Natural killer cell (primary cell): Measurements from ENCODE around the gene LATS1. TPM values are rescaled to one million over a fixed set of nuclear protein-coding genes. Genes with fewer than 3 reads are reported as not detected.

Experiments used
- ATAC-seq, 3 donors: fragments of 150-1000 bp in 2 of 3; fragments of 200-7000 bp in 1 of 3; cut with Tn5 transposase; 1 replicate in 1 of 3; 2 replicates in 2 of 3; pipeline ENCODE4 v1.10.0; 2021; ENCODE audit warnings: mild to moderate bottlenecking in 2 of 3, moderate library complexity in 2 of 3
- DNase-seq, 2 donors: peaks; one replicate each; pipeline versions ENCODE4 v3.0.0 to v3.0.0-alpha.2; 2013 to 2021; ENCODE audit warnings: mixed read lengths in 1 of 2
- H3K27ac ChIP-seq: one replicate; pipeline ENCODE4 v1.5.1; 2013; ENCODE audit warnings: mild to moderate bottlenecking, low read length
- H3K27me3 ChIP-seq: one replicate; pipeline ENCODE4 v1.6.1; 2013; ENCODE audit warnings: low read length; ENCODE audit not compliant: control insufficient read depth, insufficient read depth
- H3K36me3 ChIP-seq: one replicate; pipeline ENCODE4 v1.6.1; 2013; ENCODE audit warnings: low read length; ENCODE audit not compliant: control insufficient read depth, insufficient read depth
- H3K4me1 ChIP-seq: one replicate; pipeline ENCODE4 v1.6.1; 2013; ENCODE audit warnings: low read length; ENCODE audit not compliant: control insufficient read depth, insufficient read depth
- H3K4me3 ChIP-seq: one replicate; pipeline ENCODE4 v1.5.1; 2013; ENCODE audit warnings: low read length
- H3K9me3 ChIP-seq: one replicate; pipeline ENCODE4 v1.6.1; 2013; ENCODE audit warnings: low read length; ENCODE audit not compliant: control insufficient read depth, insufficient read depth
- H3K27ac Mint-ChIP-seq, 2 donors: one replicate each; pipeline ENCODE4 v1.8.0; 2022; ENCODE audit warnings: mild to moderate bottlenecking in 2 of 2, mixed read lengths in 2 of 2, moderate library complexity in 1 of 2
- H3K27me3 Mint-ChIP-seq, 2 donors: one replicate each; pipeline ENCODE4 v1.8.0; 2022; ENCODE audit warnings: low read depth in 2 of 2, mixed read lengths in 2 of 2
- H3K36me3 Mint-ChIP-seq: one replicate; pipeline ENCODE4 v1.8.0; 2022; ENCODE audit warnings: mixed read lengths
- H3K4me1 Mint-ChIP-seq, 2 donors: one replicate each; pipeline ENCODE4 v1.8.0; 2022; ENCODE audit warnings: mixed read lengths in 2 of 2
- H3K4me3 Mint-ChIP-seq: one replicate; pipeline ENCODE4 v1.8.0; 2022; ENCODE audit warnings: mild to moderate bottlenecking, moderate library complexity, mixed read lengths
- H3K9me3 Mint-ChIP-seq, 2 donors: one replicate each; pipeline ENCODE4 v1.8.0; 2022; ENCODE audit warnings: mixed read lengths in 2 of 2
- CTCF ChIP-seq: fragments of 200-600 bp; IDR thresholded peaks from one replicate; pipeline ENCODE4 v1.8.0; 2022; ENCODE audit warnings: antibody characterized with exemption
- whole genome bisulfite sequencing: methylation state at CpG from one replicate; pipeline ENCODE4 v1.1.7; 2013; ENCODE audit warnings: missing lambda C conversion rate; ENCODE audit not compliant: insufficient coverage; 5-methylcytosine and 5-hydroxymethylcytosine counted together
- intact Hi-C: fragments of 100-400 bp; cut with micrococcal nuclease; formaldehyde crosslinking; loops from one replicate; pipeline ENCODE4 v1.14.2; 2022
- total RNA-seq, 4 donors: library from RNA; stranded (reverse); fragments of 120-200 nt in 1 of 4; gene quantifications; one replicate each; pipeline versions ENCODE4 v1.2.3 to v1.2.4, GENCODE V29; 2013 to 2022

Gene LATS1
- total RNA-seq, 3 donors from 2014 or later (not counting 1 experiment from before 2014, with no cell fraction given) = 37.9 to 52.5 (median 49.4) TPM

GRCh38 chr6:149725785-149726184 is 7.9 kb upstream of the LATS1 start:
- H3K4me3 Mint-ChIP-seq = no peak overlapping the region
- Histone ChIP-seq H3K9me3 (no peaks in the 10 kb centered on the region), H3K4me1 (no peaks in the 10 kb centered on the region), H3K4me3 (no peak overlapping the region), H3K27me3 (no peaks in the 10 kb centered on the region), H3K27ac (no peak overlapping the region), H3K36me3 (peaks cover 35% of the 10 kb centered on the region)
- peaks cover 7% of the 10 kb centered on the region for H3K36me3 Mint-ChIP-seq
- intact Hi-C loops = no loop called here
- DNase-seq (no peak), ATAC-seq (no peak)
- no peaks in the 10 kb centered on the region for H3K27me3 Mint-ChIP-seq
- peaks cover 18% of the 10 kb centered on the region in 2 donors for H3K4me1 Mint-ChIP-seq
- 89% methylated on average over 3 of the region's 3 CpGs for WGBS
- H3K27ac Mint-ChIP-seq = no peak overlapping the region
- no peaks in the 10 kb centered on the region for H3K9me3 Mint-ChIP-seq
- TF ChIP-seq CTCF = no peak

GRCh38 chr6:149723771-149724417 is 6.0 kb upstream of the LATS1 start:
- Histone ChIP-seq H3K27ac (no peak overlapping the region), H3K4me3 (no peak overlapping the region), H3K9me3 (no peaks in the 10 kb centered on the region), H3K4me1 (peaks cover 1% of the 10 kb centered on the region), H3K27me3 (no peaks in the 10 kb centered on the region), H3K36me3 (peaks cover 17% of the 10 kb centered on the region)
- Mint-ChIP-seq H3K4me3 (no peak overlapping the region), H3K36me3 (peaks cover 7% of the 10 kb centered on the region), H3K4me1 (peaks cover 16 to 17% of the 10 kb centered on the region in 2 donors), H3K9me3 (no peaks in the 10 kb centered on the region), H3K27ac (peak overlapping the region in 1 of 2 donors; percentile 19), H3K27me3 (no peaks in the 10 kb centered on the region)
- ATAC-seq (peak; percentile 80 to 95 (median 87)), DNase-seq (peak in 1 of 2 donors; percentile 72)
- peak; percentile 55 for TF ChIP-seq CTCF
- WGBS = 84% methylated on average over 9 of the region's 10 CpGs
- intact Hi-C loops = no loop called here

GRCh38 chr6:149723262-149723661 is 5.4 kb upstream of the LATS1 start:
- Histone ChIP-seq H3K4me1 (peaks cover 4% of the 10 kb centered on the region), H3K4me3 (no peak overlapping the region), H3K9me3 (no peaks in the 10 kb centered on the region), H3K27me3 (no peaks in the 10 kb centered on the region), H3K36me3 (peaks cover 17% of the 10 kb centered on the region), H3K27ac (no peak overlapping the region)
- H3K4me1 Mint-ChIP-seq = peaks cover 12 to 16% of the 10 kb centered on the region in 2 donors
- no peaks in the 10 kb centered on the region for H3K9me3 Mint-ChIP-seq
- H3K27me3 Mint-ChIP-seq = no peaks in the 10 kb centered on the region
- intact Hi-C loops = no loop called here
- no peak overlapping the region for H3K27ac Mint-ChIP-seq
- 95% methylated on average over 3 of the region's 4 CpGs for WGBS
- no peak for TF ChIP-seq CTCF
- DNase-seq (no peak), ATAC-seq (no peak)
- H3K36me3 Mint-ChIP-seq = peaks cover 7% of the 10 kb centered on the region
- no peak overlapping the region for H3K4me3 Mint-ChIP-seq

GRCh38 chr6:149719531-149719930 is 1.6 kb upstream of the LATS1 start:
- no peak overlapping the region for H3K4me3 ChIP-seq
- peaks cover 11% of the 10 kb centered on the region for H3K4me1 ChIP-seq
- intact Hi-C loops = loop anchor here (5.0 kb wide), 1 partner anchor 152 kb away; the partner anchor contains the start of gene GINM1
- Mint-ChIP-seq H3K36me3 (no peaks in the 10 kb centered on the region), H3K9me3 (no peaks in the 10 kb centered on the region), H3K27ac (peak overlapping the region; percentile 10 to 33), H3K4me1 (peaks cover 30% of the 10 kb centered on the region in 2 donors), H3K4me3 (peak overlapping the region; percentile 38), H3K27me3 (no peaks in the 10 kb centered on the region)
- DNase-seq = no peak
- H3K36me3 ChIP-seq = no peaks in the 10 kb centered on the region
- H3K9me3 ChIP-seq = no peaks in the 10 kb centered on the region
- H3K27ac ChIP-seq = no peak overlapping the region
- 96% methylated on average over 3 of the region's 3 CpGs for WGBS
- no peak for ATAC-seq
- TF ChIP-seq CTCF = no peak
- no peaks in the 10 kb centered on the region for H3K27me3 ChIP-seq
